Jurkat, Clone E6-1 (cell line): ENCODE measurements around the gene GOLGA6A. TPM values are rescaled to one million over a fixed set of nuclear protein-coding genes. Genes with fewer than 3 reads are reported as not detected.
A peak's percentile ranks its signal among the peaks of the same experiment; 100 is the strongest.
"Not testable (repeated sequence)": the region's sequence is repeated elsewhere in the genome, so short reads cannot be mapped to it uniquely, and the experiment has no call there.

Experiments
- DNase-seq: peaks from one replicate; pipeline ENCODE4 v3.0.0-alpha.2; 2011; ENCODE audit warnings: low read depth, low spot score
- H3K4me3 ChIP-seq: 2 replicates; pipeline ENCODE4 v1.5.1; 2011; ENCODE audit warnings: mild to moderate bottlenecking, low read length, control low read depth, moderate library complexity
- polyA plus RNA-seq: library from polyadenylated mRNA; unstranded; fragments of >200 nt; gene quantifications from one replicate; pipeline ENCODE4 v1.2.1, GENCODE V29; 2012; ENCODE audit warnings: missing spikeins; ENCODE audit not compliant: insufficient read length, insufficient read depth

GOLGA6A gene, protein sequence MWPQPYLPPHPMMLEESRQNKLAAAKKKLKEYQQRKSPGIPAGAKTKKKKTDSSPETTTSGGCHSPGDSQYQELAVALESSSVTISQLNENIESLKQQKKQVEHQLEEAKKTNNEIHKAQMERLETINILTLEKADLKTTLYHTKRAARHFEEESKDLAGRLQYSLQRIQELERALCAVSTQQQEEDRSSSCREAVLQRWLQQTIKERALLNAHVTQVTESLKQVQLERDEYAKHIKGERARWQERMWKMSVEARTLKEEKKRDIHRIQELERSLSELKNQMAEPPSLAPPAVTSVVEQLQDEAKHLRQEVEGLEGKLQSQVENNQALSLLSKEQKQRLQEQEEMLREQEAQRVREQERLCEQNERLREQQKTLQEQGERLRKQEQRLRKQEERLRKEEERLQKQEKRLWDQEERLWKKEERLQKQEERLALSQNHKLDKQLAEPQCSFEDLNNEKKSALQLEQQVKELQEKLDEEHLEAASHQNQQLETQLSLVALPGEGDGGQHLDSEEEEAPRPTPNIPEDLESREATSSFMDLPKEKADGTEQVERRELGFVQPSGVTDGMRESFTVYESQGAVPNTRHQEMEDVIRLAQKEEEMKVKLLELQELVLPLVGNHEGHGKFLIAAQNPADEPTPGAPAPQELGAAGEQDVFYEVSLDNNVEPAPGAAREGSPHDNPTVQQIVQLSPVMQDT
- polyA plus RNA-seq: not detected

DNA sequence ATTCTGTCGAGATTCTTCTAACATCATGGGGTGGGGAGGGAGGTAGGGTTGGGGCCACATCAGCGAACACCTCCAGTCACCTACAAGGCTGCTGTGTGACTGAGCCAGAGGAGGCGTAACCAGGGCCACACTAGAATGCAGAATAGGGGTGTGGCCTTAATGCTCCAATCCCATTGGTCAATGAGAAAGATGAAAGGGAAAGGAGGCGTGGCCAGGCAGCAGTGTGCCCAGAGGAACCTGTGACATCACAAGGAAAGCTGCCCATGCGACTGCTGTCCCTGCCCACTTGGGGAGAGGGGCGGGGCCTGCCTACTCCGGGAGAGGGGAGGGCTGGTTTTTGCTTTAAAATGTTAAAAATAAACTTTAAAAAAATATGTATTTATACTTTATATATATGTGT is at the start of gene GOLGA6A:
GOLGA6A (minus strand) TSS at position 101 of the 400 bp plus-strand sequence; CDS start at position 60, 41 bp downstream.
- DNase-seq, H3K4me3 ChIP-seq: not testable (repeated sequence)

DNA sequence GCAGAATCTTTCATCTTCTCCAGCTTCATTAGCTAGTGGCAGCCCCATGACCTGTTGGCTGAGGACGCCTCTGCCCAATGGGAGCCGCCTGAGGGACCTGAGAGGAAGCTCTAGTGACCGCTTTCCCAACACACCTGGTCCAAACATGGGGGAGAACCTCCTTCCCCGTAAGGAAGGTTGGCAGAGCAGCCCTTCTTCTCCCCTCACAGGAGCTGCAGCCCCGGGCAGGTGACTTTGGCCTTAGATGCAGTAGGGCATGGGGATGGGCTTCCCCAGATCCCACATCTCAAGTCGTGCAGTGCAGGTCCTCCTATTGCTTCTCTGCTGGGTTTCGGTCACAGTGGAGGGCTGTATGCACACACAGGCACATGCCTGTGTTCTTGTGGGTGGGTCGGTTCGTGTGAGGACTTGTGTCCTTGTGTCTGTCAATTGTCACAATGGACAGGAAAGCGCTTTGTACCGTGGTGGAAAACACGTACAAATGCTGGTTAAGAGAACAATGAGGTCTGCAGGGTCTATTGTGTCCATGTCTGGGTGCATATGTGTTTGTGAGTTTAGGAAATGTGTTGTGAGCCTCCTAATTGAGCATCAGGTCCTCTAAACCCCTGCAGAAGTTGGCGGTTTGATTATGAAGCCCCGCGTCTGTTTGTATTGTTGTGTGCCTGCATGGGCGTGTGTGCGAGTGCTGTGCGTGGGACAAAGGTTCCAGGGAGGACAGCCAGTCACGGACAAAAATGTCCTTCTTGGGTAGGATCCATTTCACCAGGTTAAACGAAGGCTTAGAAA is 49.5 kb upstream of the GOLGA6A start:
- DNase-seq: no peak
- H3K4me3 ChIP-seq: no peak overlapping the region

DNA sequence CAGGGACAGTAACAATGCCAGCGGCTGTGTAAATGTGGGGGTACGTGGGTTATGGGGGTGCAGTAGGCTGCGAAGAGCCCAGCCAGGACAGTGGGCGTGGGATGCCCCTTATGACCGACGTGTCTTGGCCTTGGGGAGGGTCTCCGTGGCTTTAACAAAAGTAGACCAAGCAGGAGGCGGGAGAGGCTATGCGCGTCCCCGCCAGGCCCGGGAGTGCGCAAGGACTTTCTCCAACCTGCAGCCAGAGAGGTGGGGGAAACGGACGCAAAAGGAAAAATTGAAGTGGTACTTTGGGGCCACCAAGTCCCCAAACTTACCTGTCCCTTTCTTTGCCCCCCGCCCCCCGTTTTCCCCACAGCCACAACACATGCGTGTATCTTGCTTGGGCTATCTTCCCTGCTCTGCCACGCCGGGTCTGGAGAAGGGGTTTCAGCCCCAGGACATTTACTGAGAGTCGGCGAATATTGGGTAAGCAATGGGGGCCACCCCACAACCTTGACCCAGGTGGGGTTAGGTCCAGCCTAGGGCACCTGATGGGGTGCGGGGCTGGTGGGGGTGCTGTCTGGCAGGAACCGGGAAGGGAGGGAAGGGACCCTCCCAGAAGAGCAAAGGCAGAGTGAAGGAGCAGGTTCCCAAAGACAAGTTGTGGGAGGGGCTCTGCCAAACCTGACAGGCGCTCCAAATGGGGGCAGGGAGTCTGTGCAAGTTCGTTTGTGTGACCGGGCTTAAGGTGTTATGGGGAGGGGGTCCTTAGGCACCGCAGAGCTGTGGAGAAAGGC is 48.7 kb upstream of the GOLGA6A start:
- H3K4me3 ChIP-seq: no peak overlapping the region

DNA sequence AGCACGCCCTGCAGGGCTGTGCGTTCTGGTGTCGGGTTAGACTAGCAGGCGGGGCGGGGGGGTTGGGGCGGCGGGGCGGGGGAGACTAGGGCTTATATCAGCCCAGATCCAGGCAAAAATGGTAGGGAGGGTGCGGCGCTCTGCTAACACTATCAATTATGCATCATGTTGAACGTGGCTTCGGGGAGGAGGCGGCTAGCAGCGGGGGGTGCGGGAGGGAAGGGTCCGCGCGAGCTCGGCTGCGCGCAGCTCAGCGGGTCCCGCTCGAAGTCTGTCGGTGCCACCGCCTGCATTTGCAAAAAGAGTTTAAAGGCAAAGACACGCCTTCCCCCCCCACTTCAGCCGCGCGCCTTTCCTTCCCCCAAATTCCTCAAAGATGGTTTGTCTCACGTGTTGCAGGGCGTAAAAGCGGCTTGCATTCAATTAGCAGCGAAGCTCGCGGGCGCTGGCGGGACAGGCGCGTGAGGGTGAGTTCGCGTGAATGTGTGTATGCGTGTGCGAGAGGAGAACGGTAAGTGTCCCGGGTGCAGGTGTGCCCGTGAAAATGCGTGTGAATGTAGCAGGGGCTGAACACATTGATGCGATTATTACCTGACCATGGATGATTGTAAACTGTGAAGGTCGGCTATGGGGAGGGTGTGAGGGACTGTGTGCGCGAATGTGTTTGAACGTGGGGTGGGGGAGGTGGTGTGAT is 48.0 kb upstream of the GOLGA6A start, which contains the start of gene ISLR2:
ISLR2 (plus strand) TSS at position 432 of the 694 bp plus-strand sequence. CDS start 2,169 bp downstream, outside the sequence.
- DNase-seq: no peak

More for the DNA sequence above, 48.7 kb upstream of the GOLGA6A start:
- DNase-seq: no peak

DNA sequence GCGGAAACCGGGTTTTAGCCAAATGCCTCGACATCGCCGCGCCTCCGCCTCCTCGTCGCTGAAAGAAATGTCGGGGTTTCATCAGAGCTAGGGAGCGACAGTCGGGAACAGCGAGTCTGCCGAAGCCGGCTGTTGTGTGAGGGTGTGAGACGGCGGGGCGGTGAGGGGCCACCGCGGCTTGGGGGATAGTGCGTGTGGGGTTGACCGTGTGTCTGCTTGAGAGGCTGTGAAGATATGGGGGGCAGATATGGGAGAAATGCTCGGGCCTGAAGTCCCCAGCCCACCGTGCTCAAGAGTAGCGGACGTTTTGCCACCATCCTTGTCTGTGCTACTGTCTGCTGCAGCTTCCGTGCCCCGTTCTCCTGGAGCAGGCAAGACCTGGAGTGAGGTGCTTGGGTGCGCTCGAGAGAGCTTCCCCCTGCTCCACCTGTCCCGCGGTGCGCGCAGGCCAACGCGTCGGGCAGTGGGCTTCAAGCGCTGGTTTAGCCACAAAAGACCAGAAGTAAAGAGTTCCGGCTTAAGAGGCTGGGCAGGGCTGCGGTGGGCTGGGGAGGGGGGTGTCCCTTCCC is 47.3 kb upstream of the GOLGA6A start:
- no peak for DNase-seq
- no peak overlapping the region for H3K4me3 ChIP-seq

More for the DNA sequence above, 48.0 kb upstream of the GOLGA6A start, which contains the start of gene ISLR2:
- H3K4me3 ChIP-seq: no peak within 1 kb of the TSS

DNA sequence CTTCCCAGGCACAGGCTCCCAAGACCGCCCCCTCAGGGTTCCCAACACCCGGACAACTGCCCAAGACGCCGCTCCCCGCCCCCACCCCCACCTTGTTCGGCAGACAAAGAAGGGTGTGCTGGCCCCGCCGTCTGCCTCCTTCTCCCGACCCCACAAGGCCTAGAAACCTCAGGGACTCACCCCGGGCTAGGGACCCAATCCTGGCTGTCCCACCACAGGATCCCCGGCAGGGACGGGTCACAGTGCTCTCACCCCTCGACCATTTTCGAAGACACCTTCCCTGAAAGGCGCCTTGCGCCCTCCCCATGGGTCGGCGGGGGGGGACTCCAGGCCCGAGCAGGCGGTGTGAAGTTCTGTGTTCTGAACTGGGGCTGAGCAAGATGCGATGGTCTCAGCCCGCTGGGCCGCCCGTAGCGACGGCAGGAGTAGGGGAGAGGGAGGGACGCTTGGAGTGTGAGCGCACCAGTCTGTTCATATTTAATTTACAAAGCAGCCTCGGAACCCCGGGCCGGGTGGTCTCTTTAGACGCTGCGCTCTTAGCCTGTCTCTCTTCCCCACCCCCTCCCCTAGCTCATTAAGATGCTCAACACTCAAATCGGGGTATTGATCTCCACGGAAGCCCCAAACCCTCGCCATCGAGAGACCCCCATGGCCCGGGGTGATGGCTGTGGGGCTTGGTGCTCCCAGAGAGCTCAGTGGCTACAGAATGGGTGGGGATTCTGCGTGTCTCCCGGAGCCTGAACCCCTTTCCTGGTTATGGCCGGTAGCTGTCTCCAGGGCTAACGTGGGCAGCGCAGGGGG is 46.6 kb upstream of the GOLGA6A start:
- no peak overlapping the region for H3K4me3 ChIP-seq
- DNase-seq: no peak

DNA sequence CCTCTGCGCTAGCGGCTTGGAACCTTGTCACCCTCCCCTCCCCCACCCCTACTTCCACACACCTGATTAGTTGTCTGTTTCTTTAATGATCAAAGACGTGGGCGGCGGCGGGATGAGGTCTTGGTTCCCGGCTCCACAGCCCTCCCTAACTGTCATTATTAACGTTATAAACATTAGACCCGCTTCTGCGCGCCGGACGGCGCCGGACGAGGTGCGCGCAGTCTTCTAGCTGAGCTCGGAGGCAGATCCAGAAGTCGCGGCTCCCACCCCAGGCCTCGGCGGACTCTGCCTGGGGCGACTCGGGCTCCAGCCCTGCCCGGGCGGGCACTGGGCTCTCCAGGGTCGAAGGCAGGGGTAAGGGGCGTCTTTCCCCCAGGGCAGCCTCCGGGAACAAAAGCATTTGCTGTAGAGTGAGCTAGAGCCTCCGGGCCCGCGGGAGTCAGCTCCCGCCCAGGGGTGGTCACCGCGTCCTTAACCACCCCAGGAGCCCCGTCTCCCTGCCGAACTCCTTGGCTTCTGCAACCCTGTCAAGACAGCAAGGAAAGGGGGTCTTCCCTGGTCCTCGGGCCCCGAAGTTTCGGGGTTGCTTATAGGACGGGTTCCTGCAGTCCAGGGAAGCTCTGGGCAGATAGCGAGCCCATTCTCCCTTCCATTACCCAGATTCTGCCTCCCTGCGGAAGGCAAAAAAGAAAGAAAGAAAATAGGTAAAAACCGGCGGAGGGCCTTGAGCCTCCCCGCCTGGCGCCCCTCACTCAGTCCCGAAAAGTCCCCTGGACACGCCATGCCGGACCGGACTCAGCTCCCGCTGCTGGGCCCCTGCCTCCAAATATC is 45.8 kb upstream of the GOLGA6A start:
- peak overlapping the region; percentile 29 for H3K4me3 ChIP-seq
- DNase-seq: no peak

DNA sequence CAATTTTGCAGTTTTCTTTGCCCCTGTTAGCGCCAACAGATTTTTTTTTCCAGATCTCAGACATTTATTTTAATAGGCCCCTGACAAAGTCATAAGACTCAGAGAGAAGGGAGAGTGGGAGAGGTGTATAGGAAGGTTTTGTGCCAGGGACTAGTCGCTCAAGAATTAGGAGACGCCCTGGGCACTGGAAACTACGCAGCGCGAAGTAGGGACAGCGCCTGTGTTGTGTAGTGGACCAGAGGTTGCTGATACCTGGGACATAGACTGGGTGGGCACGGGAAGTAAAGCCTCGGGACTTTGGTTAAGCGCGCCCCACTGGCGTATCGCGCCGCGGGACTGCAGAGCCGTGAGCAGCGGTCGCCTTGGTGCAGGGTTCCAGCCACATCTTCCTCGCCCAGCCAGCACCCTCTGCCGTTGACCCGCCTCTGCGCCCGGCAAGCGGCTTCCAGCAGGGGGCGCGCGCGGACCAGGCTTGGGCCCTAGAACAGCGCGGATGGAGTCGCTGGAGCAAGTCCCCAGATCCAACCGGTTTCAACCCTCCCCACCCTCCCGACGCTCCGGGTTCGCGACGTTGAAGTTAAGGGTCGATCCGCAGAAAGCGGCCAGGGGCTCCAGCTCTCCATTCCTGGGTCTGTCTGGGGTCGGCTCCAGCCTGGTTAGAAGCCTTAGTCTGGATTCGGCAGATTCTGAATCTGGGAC is 45.1 kb upstream of the GOLGA6A start:
- H3K4me3 ChIP-seq: peak overlapping the region; percentile 29
- DNase-seq: peak; percentile 71

DNA sequence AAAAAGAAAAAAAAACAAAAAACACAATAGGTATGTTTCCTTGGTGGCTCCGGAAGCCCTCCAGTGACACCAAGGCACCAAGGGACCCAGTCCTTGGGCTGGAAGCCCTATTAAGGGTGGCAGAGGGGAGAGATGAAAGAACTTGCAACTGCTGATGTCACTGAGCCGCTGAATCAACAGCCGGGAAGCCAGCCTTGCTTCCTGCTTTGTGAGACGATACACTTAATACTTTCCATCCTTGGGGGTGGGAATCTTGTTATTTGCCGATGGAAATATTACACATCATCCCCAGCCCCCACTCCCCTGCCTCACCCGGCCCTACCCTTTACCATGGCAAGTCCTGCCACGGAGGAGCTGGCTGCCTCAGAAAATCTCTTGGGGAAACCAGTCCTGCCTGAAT is 42.4 kb upstream of the GOLGA6A start:
- DNase-seq: no peak
- no peak overlapping the region for H3K4me3 ChIP-seq

DNA sequence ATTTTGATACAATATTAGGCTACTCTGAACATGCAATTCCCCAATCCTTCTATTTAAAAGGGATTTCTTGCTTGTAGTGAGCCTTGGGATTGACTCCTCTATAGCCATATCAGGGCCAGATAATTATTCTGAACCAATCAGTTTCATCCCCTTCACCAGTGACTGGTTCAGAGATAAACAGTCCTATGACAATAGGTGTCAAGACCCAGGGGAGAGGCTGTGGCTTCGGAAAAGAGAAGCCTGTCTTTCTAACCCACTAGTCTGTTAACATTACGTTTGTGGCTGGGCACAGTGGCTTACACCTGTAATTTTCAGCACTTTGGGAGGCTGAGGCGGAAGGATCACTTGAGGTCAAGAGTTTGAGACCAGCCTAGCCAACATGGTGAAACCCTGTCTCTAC is 41.8 kb upstream of the GOLGA6A start:
- no peak overlapping the region for H3K4me3 ChIP-seq
- DNase-seq: no peak

DNA sequence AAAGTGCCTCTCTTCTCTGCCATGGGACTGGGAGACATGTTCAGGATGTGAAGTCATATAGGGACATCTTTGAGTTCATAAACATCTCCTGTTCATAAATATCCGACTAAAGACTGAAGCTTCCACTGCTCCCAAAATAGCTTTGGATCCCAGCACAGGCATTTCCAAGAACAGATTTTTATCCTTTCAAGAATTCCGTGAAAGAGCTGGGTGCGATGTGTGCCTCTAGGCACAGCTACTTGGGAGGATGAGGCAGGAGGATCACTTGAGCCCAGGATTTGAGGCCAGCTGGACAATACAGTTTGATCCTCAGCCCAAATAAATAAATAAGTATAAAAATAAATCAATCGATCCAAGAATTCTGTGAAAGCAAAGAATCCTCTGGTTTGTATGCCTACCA is 41.3 kb upstream of the GOLGA6A start:
- no peak for DNase-seq
- no peak overlapping the region for H3K4me3 ChIP-seq

DNA sequence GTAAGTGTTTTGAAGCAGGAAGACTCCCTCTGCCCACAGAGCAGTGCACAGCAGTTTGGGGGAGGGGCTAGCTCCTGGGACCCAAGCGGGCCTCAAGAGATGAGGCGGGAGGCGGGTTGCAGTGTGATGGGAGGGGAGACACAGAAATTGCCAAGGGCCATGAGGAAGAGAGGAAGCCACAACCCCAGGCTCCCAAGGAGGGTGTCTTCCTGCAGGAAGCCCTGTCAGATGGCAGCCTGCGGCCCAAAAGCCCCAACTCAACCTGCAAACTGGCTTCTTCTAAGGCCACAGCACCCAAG is 40.7 kb upstream of the GOLGA6A start:
- peak; percentile 85 for DNase-seq
- no peak overlapping the region for H3K4me3 ChIP-seq

DNA sequence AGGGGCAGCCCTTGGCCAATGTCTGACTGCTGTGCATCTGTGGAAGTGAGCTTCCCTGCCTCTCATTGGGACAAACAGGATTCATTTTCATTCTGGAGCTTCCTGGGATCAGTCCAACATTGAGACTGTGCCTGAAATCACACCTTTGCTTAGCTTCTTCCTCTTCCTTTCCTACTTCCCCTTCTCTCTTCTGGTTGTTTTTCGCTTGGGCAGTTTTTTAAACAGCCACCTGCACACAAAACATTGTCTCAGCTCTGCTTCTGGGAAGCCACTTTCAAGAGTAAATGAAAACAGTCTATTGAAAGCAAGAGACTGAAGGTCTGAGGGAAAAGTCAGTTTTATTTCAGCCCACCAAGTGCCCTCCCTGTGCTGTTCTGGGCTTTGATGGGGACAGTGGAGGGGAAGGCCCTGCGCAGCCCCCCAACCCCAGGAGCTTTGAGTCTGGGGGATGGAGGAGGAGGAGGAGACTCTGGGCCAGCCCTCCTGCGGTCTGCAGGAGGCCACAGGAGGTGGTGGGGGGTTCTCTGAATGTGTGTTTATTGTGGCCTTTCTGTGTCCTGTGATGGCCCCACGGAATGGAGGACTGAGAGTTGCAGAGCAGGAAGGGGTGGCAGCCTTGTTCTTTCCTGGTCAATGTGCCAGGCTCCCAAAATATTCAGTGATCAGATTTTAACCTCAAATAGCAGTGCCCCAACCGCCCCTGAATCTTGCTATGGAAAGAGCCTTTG is 40.2 kb upstream of the GOLGA6A start:
- DNase-seq: no peak
- H3K4me3 ChIP-seq: no peak overlapping the region

DNA sequence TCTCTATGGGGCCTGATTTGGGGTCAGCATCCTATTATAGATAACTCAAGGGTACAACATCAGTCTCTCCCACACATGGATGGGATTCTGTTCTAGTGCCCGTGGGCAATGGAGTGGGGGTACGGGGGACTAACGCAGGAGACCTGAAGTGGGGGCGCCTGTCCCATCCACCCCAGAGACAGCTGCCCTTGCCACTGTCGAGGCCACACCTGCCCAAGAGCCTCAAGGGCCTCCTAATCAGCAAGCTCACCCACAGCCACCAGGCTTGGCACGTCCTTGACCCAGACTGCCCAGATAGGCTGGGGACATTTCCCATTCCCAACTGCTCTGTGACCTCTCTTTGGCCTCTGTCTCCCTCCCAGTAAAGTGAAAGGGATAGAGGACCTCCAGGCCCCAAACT is 39.5 kb upstream of the GOLGA6A start:
- DNase-seq: no peak

DNA sequence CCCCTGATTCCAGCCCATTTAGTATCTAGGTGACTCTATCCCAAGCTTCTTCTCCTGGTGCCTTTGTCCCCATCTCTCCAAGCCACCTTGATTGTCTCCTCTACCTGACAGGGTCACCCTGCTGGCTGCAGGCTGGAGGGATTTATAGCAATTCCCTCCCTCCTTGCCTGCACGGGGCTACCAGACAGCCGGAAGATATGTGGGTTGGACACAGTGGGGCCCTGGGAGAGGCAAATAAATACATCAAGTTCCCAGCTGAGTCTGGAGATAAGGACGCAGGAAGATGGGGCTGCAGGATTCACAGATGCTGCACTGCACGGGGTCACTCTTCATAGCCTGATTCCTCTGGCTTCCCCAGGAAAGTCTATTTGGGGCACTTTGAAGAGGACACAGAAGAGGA is 38.7 kb upstream of the GOLGA6A start:
- no peak for DNase-seq
- no peak overlapping the region for H3K4me3 ChIP-seq

More for the DNA sequence above, 39.5 kb upstream of the GOLGA6A start:
- H3K4me3 ChIP-seq: no peak overlapping the region
